Measurements from ENCODE around the gene JPT1. TPM values are rescaled to one million over a fixed set of nuclear protein-coding genes. Genes with fewer than 3 reads are reported as not detected.
"Not testable (repeated sequence)": the region's sequence is repeated elsewhere in the genome, so short reads cannot be mapped to it uniquely, and the experiment has no call there.

Gene JPT1, protein sequence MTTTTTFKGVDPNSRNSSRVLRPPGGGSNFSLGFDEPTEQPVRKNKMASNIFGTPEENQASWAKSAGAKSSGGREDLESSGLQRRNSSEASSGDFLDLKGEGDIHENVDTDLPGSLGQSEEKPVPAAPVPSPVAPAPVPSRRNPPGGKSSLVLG
- total RNA-seq = 171 and 366 TPM in 2 replicates

DNA sequence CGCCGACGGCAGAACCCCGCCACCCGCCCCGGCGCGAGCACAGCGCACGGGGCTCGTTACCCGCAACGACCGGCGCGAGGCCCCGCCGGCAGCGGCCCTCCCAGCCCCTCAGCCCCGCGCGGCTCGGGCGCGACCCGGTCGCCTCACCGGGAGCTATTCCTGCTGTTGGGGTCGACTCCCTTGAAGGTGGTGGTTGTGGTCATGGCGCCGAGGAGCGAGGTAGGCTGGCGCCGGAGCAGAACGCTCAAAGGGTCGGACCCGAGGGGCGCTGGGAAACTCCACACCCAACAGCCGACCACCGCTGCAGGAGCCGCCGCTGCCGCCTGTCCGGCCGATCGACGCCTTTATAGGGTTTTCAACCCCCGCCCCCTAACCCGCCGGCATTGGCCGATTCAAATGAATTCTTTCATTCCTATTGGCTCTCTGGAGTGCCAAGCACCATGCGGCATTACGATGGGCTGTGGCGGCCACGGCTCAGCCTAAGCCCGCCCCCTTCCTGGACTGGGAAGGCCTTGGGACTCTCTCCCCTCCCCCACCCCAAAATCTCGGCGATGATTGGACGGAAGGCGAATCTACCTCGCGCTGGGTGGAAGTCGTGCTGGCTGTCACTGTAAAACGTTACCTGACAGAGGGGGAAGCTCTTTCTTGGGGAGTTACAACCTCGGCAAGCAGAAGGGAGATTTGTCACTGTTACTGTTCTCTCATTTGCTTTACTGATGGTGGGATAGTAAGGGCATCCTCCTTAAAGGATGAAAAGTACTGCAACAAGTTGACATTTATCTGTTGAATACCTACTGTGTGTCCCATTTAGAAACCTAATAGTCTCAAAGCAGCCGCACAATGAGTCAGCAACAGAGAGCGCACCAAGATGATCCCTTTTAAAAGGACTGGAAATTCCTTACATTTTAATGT, at the start of gene JPT1:
Gene JPT1, minus strand, starts transcription at position 318 of the 912 bp plus-strand sequence. Its CDS starts 115 bp downstream, at position 203.
- peak; percentile 98 for DNase-seq (ENCODE audit: low read depth)

GRCh38 chr17:75199886-75200618, 45.7 kb upstream of the JPT1 start:
- DNase-seq (ENCODE audit: low read depth) = no peak

- peak; percentile 82 for DNase-seq (ENCODE audit: low read depth)
Observed at GRCh38 chr17:75194879-75195278, 40.6 kb upstream of the JPT1 start.

DNA sequence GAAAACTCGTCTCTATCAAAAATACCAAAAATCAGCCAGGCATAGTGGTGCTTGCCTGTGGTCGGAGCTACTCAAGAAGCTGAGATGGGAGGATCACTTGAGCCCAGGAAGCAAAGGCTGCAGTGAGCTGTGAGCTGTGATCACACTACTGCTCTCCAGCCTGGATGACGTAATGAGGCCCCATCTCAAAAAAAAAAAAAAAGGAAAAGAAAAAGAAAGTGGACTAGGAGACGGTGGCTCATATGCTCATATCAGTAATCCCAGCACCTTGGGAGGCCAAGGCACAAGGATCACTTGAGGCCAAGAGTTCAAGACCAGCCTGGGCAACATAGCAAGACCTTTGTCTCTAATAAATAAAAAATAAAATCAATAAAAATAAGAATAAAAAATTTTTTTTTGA, 37.3 kb upstream of the JPT1 start:
- peak; percentile 49 for DNase-seq (ENCODE audit: low read depth)

GRCh38 chr17:75188614-75189013, 34.3 kb upstream of the JPT1 start:
- DNase-seq (ENCODE audit: low read depth) = no peak

DNA sequence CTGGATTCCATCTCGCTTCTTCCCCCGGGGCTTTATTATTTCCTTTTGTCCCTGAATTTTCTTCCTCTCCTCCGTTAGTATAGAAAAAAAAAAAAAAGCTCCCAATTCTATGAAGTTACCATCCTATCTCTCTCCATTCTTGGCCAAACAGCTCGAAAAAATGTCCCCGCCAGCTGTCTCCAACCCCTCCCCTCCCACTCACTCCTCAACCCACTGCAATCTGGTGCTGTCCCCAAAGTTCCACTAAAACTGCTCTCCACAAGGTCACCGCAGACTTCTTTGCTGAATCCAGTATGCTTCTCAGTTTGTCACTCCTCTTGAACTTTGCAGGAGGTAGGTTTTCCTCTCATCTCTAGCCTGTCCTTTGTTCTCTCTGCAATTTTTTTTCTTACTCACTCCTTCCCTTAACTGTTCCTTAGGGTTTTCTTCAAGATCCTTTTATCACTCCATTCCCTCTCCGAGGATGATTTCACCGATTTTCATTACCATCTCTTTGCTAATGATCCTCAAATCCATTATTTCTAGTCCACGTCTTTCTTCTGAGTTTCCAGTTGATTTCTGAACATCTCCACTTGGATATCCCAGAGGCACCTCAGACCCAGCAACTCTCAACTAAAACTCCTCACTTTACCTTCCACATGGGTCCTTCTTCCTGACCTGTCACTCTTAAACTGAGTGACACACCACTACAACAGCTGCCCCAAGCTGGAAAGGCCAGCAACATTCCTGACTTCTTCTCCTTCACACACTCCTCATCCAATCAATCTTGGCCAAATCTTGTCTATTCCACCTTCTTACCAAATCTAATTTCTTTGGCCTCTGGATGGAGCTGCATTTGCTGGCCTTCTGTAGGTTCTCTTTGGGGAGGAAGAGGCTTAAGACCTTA, 29.9 kb upstream of the JPT1 start:
- DNase-seq (ENCODE audit: low read depth) = no peak

GRCh38 chr17:75182569-75183436, 28.5 kb upstream of the JPT1 start, which contains the start of gene SUMO2:
Gene SUMO2, minus strand, starts transcription at chr17:75182959. Its CDS starts 125 bp downstream, at chr17:75182834.
- DNase-seq (ENCODE audit: low read depth) = peak; percentile 77

DNA sequence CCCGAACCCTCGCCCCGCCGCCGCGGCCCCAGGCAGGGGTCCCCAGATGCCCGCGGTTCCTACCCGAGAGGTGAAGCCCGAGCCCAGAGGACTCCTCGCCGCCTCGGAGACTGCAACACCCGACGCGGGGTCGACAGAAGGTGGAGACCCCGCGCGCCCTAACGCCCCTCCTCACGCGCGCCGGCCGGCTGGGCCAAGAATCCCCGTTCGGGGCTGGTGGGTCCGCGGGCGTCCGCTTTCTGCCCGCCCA, 27.9 kb upstream of the JPT1 start:
- DNase-seq (ENCODE audit: low read depth) = no peak

GRCh38 chr17:75181608-75182318, 27.5 kb upstream of the JPT1 start:
- no peak for DNase-seq (ENCODE audit: low read depth)

- DNase-seq (ENCODE audit: low read depth) = no peak
Observed at GRCh38 chr17:75181110-75181509, 26.8 kb upstream of the JPT1 start.

DNA sequence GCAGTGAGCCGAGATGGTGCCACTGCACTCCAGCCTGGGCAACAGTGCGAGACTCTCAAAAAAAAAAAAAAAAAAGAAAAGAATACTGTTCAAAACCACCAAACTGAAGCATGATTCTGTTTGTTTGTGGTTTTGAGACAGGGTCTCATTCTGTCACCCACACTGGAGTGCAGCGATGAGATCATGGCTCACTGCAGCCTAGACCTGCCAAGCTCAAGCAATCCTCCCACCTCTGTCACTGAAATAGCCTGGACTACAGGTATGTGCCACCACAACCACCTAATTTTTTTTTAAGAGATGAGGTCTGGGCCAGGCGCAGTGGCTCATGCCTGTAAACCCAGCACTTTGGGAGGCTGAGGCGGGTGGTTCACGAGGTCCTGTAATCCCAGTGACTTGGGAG, 24.1 kb upstream of the JPT1 start:
- DNase-seq (ENCODE audit: low read depth) = no peak

- DNase-seq (ENCODE audit: low read depth) = no peak
Observed at GRCh38 chr17:75176625-75177024, 22.3 kb upstream of the JPT1 start.

GRCh38 chr17:75174996-75175395, 20.7 kb upstream of the JPT1 start:
- no peak for DNase-seq (ENCODE audit: low read depth)

DNA sequence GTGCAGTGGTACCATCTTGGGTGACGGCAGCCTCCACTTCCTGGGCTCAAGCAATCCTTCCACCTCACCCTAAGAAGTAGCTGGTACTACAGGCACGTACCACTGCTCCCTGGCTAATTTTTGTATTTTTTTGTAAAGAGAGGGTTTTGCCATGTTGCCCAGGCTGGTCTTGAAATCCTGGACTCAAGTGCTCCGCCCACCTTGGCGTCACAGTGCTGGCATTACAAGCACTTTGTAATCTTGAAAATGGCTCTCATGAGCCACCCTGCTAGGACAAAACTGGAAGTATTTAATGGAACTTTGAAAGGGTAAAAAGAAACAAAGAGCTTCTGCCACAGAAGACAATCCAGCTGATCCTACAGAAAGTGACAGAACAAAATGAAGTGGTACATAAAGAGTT, 19.2 kb upstream of the JPT1 start:
- DNase-seq (ENCODE audit: low read depth) = no peak

- DNase-seq (ENCODE audit: low read depth) = no peak
Observed at GRCh38 chr17:75168998-75169397, 14.7 kb upstream of the JPT1 start.

DNA sequence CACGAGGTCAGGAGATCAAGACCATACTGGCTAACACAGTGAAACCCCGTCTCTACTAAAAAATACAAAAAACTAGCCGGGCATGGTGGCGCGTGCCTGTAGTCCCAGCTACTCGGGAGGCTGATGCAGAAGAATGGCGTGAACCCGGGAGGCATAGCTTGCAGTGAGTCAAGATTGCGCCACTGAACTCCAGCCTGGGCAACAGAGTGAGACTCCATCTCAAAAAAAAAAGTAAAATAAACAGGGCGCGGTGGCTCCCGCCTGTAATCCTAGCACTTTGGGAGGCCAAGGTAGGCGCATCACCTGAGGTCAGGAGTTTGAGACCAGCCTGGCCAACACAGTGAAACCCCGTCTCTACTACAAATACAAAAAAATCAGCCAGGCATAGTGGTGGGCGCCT, 10.3 kb upstream of the JPT1 start:
- not testable (repeated sequence) for DNase-seq (ENCODE audit: low read depth)

GRCh38 chr17:75163074-75163473, 8.8 kb upstream of the JPT1 start:
- no peak for DNase-seq (ENCODE audit: low read depth)

DNA sequence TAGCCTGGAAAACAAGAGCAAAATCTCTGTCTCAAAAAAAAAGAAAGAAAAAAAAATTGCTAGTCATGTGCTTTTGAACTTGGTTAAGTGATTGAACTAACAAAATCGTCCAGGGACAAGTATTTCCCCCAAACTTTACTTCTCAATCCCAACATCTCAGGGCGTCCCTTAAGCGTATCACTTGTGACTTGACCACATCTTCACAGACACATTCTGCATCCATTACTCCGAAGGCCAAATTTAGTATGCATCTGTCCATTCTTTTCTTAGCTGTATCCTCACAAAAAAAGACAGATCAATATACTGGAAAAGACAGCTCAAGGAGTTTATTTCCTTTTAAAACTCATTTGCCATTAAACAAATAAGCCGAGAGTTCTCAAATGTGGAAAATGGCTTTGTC, 5.9 kb upstream of the JPT1 start:
- no peak for DNase-seq (ENCODE audit: low read depth)

DNA sequence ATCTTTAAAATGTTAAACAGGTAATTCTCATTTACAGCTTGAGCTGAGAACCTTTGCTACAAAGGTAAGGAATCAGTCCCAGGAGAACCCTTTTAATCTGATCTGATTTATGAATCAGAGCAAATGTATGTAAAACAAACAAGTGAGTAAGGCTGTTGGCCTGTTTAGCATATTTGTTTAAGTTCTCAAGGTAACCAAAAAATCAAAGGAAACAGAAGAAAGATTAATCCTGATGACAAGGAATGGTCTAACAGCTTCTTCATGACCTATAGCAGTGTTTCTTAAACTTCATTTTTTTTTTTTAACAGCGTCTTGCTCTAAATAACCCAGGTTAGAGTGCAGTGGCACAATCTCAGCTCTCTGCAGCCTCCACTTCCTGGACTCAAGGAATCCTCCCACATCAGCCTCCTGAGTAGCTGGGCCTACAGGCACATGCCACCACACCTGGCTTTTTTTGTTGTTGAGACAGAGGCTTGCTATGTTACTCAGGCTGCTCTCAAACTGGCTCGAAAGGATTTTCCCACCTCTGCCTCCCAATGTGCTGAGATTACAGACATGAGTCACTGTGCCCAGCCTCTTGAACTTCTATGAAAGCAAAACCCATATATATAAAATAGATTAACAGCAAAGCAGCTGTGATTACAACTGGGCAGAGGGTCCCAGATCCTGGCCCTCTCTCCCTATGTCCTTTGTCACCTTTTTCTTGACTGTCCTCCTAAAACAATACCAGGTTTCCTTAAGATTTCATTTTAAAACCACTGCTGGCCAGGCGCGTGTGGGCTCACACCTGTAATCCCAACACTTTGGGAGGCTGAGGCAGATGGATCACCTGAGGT, 5.1 kb upstream of the JPT1 start:
- DNase-seq (ENCODE audit: low read depth) = peak; percentile 33
